ENCODE measurements around the gene C16orf92.
"Not testable (repeated sequence)": the region's sequence is repeated elsewhere in the genome, so short reads cannot be mapped to it uniquely, and the experiment has no call there.

C16orf92 gene

DNA sequence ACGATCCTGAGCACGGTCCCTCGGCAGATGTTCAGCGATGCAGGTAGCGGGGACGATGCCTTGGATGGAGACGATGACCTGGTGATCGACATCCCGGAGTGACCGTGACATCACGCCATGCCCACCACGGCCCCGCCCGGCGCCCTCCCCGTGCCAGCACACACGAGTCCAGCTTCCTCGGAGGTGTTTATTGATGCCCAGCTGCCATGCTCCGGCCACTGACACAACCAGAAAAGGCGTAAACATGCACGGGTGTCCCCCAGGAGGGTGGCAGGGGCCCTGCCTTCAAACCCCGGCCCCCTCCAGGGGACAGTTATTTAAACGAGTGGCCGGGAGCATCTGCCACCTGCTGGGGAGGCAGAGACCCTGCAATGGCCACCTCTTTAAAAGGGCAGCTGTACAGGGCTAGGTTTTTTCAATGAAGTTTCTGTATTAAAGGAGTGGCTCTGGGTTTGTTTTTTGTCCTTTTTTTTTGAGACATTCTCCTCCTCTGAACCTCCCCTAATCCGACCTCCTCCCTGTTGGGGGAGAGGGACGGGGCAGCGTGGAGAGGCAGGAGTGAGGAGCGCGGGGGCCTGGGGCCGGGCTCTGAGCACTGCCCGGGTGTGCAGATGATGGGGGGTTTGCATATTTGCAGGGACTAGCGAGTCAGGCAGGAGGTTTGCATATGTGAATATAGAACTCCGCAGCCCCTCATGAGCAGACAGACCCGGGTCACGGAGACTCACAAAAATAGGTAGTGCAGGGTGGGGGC lies 17.5 kb upstream of the C16orf92 start:
- peak; percentile 83 for DNase-seq (ENCODE audit: low spot score)

DNA sequence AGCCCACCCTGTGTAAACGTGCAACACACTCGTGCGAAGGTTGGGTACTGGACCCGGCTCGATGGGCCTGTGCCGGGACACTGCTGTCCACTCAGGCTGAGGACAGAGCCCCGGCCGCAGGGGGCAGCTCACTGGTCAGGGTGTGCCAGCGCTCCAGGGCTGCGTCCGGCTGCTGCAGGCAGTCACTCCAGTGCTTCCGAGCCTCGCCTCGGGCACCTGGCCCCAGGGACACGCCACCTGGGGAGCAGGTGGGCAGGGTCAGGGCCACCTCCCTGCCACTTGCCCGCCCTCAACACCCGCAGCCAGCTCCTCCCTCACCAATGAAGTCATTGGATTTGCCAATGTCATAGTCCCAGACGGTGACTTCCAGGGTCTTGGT lies 16.9 kb upstream of the C16orf92 start:
- DNase-seq (ENCODE audit: low spot score) = no peak

DNA sequence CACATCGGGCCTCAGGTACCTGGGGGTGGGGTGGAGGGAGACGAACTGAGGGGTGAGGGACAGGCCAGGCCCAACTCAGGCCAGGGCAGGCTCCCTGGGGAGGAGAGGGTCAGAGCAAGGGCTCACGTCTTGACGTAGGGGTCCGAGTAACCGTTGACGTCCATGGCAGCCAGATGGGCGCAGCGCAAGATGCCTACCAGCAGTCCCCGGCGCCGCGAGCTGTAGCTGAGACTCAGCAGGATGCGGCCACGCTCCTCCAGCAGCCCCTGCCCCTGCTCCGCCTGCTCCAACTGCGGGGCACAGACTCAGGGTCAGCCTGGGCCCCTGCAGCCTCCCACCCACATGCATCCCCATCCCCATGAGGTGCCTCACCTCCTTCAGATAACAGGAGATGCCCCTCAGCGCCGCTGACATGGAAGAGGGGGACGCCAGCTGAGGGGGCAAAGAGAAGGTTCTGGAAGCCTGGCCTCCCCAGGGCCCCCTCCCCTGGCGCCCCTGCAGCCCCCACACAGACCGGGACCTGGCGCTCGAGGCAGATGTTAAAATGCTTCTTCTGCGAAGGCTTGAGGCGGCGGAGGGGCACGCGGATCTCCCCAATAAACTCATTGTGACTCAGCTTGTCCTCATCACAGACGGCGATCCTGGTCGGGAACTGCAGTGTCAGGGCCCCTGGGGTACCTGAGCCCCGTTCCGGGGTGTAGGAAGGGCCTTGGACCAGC lies 16.2 kb upstream of the C16orf92 start:
- DNase-seq (ENCODE audit: low spot score) = no peak

DNA sequence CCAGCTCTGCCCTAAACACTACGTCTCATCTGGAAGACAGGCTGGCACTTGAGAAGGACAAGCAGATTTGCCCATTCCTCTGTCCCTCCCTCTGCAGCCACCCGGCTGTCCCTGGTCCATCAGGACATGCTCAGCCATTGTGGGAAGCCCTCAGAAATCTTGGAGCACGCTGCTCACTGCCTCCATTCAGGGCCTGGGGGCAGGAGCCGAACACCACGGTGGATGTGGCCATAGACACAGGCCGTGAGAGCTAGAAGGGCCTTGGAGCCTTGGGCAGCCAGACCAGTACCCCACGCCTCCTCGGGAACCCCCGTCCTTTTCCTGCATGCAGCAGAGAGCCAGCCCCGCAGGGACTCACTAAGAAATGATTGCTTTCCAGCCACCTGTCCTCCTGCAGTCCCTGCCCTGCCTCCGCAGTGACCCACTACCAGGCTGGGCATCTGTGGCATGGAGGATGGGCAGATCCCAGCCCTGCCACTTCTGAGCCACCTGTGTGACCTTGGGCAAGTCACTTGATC lies 15.6 kb upstream of the C16orf92 start:
- DNase-seq (ENCODE audit: low spot score) = no peak

DNA sequence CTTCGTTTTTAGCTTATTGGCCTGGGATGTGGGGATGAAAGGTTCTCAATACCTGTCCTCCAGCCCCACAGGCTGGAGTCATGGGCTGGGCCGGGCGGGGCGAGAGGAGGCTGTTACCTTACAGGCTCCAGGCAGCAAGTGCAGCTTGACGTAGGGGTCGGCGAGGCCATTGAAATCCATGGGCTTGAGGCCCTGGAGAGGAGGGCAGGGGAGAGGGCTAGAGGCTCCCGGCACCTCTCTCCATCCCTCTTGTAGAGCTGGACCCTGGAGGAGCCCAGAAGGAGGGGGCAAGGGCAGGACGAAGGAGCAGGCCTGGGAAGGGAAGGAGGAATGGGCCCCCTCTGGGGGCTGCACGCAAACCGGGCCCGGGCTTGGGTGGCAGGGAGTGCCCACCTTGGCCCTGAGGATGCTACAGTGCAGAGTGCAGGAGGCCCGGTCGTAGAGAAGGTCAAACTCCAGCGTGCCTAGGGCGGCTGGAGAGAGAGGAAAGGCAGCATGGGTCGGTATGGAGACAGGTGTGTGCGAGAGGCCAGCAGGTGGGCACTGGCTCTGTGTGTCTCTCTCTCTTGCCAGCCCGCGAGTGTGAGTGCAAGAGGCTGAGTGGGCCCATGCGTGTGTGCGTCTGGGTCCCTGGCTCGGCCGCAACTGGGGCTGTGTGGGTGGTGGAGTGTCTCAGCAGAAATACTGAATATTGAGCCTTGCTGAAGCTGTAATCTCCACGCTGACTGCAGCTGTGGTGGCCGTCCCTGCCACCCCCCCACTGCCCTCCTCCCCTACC lies 13.7 kb upstream of the C16orf92 start:
- no peak for DNase-seq (ENCODE audit: low spot score)

DNA sequence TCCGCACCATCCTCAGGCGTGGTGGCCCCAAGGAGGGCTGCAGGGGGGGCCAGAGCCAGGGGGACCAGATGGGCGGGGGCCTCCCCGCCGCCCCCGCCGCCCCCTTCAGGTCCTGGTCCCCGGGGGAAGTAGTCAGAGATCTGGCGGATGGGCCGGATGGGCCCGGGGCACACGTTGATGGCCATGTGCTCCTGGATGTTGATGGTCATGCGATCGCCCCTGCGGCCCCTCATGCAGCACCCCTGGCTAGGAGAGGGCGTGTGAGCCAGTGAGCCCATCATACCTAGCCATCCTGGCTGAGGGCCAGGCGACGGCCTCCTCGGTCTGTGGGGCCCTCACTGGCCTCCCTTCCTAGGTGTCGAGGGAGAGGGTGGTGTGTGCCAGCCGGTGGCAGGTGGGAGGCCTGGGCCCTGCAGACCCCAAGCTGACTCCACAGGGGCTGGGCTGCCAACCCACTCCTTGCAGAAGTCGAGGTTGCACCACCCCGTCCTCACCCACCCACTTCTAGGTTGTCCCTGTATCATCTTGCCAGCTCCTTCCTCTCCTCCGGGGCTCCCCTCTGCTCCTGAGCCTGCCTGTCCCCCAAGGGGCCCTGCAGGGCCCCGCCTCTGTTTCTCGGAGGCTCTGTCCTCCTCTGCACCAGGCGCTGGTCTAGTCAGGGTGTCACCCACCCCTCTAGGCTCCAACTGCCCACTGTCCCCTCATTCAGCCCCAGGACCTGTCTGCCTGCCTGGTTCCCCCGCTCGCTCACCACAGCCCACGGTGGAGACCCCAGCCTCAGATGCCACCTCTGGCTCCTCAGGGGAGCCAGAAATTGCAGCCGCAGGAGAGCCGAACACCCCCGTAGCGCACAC lies 12.8 kb upstream of the C16orf92 start:
- DNase-seq (ENCODE audit: low spot score) = no peak

DNA sequence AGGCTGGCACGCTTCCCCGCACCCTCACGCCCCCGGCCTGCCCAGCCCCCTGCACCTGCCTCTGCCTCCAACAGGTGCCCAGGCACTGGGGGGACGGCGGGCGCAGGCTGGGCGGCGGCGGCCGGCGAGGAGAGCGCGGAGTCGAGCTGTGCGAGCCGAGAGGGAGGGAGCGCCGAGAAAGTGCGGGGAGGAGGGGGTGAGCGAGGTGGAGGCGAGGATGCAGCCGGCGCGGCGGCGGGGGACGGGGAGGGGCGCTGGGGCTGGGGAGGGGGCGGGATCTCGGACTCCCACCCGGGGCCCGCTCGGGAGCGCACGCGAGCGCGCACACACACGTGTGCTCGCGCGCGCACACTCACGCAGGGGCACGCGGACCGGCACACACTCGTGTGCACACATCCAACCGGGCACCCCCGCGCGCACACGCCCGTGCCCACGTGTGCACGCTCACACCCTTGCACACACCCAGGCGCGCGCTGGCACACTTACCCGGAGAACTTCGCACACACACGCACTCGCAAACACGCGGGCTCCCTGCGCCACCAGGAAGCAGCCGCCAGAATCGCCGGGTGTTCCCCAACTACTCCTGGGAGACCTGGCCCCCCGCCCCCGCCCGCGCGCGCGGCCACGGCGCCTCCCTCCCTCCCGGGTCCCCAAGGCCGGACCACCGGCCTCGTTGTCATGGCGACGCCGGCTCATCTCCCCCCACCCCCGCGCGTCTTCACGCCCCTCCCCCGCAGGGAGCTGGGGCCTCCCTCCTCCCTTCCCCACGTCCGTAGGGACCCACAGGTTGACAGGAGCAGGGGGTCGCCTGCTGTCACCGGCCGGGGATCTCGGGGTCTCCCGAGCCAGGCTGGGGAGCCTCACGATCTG lies 11.9 kb upstream of the C16orf92 start, which contains the start of gene DOC2A:
Gene DOC2A, minus strand, starts transcription at position 184 of the 870 bp plus-strand sequence. CDS start 805 bp downstream, outside the sequence.
- peak; percentile 45 for DNase-seq (ENCODE audit: low spot score)

DNA sequence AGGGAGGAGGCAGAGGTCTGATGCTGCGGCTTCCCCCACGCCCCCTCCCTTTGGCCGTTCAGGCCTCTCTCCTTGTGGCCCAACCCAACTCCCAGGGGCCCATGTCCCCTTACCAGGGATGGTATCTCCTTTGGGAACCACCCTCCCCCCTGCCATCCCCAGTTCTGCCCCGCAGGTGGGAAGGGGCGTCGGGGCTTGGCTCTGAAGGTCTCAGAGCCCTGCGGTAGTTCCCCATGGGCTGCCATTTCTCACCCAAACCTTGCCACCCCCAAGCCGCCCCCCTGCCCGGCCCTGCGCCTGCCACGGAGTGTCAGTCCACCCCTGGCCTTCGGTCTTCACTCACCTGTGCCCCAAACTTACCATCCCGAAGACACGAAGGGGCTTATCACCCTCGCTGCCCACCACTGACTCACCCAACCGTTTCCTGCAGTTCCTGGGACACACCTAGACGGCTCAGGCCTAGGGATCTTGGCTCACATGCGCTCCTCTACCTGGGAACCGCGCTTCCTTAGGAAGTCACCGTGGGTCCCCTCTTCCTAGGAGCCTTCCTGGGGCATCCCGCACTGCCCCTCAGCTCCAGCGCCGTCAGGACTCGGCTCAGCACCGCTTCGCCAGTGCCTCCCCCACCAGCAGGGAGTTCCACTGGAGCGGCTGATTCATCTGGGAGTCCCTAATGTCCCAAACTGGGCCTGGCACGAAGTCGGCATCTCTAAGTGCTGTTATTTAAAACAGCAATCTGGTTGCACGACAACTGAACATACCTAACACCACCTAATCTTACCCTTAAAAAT lies 11.1 kb upstream of the C16orf92 start:
- no peak for DNase-seq (ENCODE audit: low spot score)

DNA sequence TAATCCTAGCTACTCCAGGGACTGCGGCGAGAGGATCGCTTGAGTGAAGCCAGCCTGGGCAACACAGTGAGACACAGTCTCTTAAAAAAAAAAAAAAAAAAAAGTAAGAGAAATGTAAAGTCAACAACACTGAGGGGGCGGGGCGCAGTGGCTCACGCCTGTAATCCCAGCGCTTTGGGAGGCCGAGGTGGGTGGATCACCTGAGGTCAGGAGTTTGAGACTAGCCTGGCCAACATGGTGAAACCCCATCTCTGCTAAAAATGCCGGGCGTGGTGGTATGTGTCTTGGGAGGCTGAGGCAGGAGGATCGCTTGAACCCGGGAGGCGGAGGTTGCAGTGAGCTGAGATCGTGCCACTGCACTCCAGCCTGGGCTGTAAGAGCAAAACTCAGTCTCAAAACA lies 10.4 kb upstream of the C16orf92 start:
- DNase-seq (ENCODE audit: low spot score) = not testable (repeated sequence)

DNA sequence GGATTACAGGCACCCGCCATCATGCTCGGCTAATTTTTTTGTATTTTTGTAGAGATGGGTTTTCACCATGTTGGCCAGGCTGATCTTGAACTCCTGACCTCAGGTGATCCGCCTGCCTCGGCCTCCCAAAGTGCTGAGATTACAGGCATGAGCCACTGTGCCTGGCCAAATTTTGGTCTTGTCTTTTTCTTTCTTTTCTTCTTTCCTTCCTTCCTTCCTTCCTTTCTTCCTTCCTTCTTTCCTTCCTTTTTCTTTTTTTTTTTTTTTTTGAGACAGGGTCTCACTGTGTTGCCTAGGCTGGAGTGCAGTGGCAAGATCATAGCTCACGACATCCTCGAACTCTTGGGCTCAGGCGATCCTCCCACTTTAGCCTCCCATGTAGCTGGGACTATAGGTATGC lies 7.5 kb upstream of the C16orf92 start:
- DNase-seq (ENCODE audit: low spot score) = not testable (repeated sequence)

DNA sequence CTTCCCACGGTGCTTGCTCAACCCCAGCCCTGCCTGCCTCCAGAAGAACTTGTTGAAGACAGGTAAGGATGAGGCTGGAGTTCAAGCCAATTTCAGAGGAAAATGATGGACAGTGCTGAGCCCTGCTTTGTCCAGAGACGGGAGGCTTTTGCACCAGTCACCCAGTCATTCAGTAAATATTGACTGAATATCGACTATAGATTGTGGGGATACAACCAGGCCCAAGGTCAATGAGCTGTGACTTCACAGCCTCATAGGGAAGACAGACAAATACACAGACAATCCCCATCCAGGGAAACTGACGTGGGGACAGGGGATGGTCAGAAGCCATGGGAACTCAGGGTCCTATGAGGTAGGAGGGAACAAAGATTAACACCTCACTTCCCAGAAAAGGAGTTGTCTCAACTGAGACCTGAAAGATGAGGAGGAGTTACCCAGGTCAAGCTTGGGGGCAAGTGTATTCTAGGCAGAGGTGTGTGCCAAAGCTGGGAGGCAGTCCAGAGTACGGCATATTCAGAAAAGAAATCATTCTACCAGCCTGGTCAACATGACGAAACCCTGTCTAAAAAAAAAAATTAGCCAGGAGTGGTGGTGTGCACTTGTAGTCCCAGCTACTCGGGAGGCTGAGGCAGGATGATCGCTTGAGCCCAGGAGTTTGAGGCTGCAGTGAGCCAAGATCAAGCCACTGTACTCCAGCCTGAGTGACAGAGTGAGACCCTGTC lies 6.3 kb upstream of the C16orf92 start:
- no peak for DNase-seq (ENCODE audit: low spot score)

DNA sequence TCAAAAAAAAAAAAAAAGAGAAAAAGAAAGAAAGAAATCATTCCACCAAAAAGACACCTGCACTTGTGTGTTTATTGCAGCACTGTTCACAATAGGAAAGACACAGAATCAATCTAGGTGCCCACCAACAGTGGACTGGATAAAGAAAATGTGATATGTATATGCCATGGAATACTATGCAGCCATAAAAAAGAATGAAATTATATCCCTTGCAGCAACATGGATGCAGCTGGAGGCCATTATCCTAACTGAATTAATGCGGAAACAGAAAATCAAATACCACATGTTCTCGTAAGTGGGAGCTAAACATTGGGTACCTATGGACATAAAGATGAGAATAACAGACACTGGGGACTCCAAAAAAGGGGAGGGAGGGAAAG lies 5.7 kb upstream of the C16orf92 start:
- no peak for DNase-seq (ENCODE audit: low spot score)

DNA sequence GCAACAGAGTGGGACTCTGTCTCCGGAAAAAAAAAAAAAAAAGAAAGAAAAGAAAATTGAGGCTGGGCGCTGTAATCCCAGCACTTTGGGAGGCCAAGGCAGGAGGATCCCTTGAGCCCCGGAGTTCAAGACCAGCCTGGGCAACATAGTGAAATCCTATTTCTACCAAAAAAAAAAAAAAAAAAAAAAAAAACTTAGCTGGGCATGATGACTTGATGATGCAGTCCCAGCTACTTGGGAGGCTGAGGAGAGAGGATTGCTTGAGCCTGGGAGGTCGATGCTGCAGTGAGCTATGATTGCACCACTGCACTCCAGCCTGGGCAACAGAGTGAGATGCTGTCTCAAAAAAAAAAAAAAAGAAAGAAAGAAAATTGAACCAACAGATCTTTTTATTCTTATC lies 5.1 kb upstream of the C16orf92 start:
- not testable (repeated sequence) for DNase-seq (ENCODE audit: low spot score)

DNA sequence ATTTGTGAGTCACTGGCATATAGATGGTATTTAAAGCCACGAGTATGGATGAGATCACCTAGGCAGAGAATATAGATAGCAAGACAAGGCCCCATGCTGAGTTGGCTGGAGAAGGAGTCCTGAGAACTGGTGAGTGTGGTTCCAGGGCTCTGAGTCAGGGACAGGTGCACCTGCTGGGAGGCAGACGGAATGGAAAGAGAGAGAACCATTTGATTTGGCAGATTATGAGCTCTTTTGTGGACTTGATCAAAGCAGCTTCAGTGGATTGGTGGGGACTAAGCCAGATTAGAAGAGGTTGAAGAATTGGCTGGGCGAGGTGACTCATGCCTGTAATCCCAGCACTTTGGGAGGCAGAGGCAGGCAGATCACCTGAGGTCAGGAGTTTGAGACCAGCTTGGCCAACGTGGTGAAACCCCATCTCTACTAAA lies 4.3 kb upstream of the C16orf92 start:
- DNase-seq (ENCODE audit: low spot score) = no peak

DNA sequence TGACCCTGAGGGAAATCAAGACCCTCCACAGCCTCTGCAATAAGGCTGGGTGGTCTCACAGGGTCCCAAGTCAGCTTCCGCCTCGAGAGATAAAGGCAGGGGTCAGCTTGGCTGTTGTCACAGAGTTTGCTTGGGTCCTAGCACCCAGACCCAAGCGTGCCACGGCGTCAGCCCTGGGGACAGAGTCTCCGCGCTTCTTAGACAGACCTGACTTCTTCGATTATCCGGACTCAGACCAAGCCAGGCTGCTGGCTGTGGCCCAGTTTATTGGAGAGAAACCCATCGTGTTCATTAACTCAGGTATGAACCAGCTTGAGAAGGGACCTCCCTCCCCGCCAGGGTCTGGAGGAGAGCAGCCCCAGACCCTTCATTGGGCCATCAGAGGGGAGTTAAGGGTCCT lies 588 bp downstream of the C16orf92 start:
- DNase-seq (ENCODE audit: low spot score) = no peak

DNA sequence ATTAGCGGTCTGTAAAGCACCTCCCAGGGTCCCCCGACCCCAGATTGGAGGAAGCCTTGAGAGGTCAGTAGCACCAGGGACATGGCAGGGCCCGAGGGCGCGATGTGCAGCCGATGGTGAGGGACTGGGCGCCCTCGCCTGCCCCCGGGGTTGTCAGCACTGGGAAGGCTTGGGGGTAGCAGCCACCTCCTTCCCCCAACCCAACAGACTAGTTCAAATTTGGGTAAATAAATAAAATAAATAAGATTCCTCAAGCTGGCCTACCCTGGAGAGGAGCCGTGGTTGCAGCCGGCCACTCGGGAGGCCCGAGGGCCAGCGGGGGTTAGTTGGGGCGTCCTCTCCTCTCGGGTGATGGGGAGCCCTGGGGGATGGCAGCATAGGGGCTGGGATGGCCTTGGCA lies 1.5 kb downstream of the C16orf92 start:
- DNase-seq (ENCODE audit: low spot score) = no peak

DNA sequence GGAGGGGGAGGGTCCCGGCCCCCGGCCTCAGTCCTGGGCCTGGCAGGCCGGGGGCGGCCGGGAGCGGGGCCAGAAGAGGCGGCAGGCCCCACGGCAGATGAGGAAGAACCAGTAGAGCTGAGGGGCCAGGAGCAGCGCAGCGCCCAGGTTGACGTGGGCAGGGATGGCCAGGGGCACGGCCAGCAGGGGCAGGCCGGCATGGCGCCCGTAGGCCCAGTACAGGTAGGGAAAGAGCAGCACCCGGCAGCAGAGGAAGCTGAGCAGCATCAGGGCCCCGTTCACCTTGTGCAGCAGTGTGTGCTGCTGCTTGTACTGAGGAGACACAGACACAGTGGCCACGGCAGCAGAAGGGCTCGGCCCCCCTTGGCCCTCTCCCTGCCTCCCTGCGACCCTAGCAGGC lies 2.2 kb downstream of the C16orf92 start:
- no peak for DNase-seq (ENCODE audit: low spot score)

DNA sequence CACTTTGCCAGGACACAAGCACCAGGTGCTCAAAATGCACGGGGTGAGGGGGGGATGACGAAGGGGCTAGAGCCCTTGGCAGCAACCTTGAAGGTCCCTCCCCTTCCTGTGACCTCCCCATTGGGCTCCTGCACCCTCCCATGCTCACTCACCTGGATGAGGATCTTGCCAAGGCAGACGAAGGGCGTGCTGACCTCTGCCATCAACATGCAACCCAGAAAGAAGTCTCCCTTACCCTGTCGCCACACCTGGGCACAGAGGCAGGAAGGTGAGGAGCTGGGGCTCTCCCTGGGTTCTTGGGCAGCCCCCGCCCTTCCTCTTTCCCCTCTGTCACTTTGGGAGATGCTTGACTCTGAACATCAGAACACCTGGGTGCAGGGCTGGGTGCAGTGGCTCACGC lies 2.6 kb downstream of the C16orf92 start:
- DNase-seq (ENCODE audit: low spot score) = no peak

DNA sequence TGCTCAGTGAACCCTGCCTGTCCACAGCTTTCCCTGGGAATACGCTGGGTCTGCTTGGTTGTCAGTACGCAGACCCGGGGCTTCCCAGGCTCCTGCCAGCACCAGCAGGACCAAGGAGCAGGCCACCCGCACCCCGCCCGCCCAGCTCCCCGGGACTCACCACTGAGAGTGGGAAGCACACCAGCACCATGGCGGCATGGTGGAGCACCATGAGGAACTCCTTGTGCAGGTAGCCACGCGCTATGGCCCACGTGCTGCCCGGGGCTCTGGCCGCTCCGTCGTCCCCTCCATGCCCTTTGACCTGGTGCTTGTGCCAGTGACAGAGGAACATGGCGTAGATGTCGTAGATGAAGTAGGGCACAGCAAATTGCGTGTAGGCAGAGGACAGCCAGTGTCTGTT lies 3.5 kb downstream of the C16orf92 start:
- DNase-seq (ENCODE audit: low spot score) = no peak

Data from GM03348 (cell line).